SH-SY5Y (cell line): ENCODE results near the gene ADAMTS17.

ENCODE experiments used
- GATA2 ChIP-seq: IDR thresholded peaks from 2 replicates; pipeline ENCODE4 v1.6.1; 2011; ENCODE audit warnings: mild to moderate bottlenecking, low read depth, low read length
- GATA3 ChIP-seq: IDR thresholded peaks from 2 replicates; pipeline ENCODE4 v1.6.1; 2011; ENCODE audit warnings: low read depth, mild to moderate bottlenecking, low read length, moderate library complexity

DNA sequence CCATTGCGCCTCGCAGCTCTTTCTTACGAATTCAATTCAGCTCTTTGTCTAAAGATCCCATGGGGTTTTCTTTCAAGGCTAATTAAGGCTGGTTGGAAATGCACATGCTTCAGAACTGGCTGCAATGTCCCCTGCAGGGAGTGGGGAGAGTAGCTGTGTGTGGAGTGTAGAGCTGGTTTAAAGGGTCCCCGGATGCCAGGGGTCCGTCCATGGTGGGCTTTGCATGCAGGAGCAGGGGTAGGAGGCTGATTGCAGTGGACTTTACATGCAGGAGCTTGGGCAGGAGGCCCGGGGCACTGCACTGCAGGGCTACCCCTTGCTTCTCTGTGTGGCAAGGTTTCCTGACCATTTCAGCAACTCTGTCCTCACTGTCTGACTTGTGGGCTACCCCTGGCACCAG is 346.9 kb downstream of the ADAMTS17 start:
- TF ChIP-seq GATA3 = no peak
- TF ChIP-seq GATA2 = no peak
